Liver (tissue), 9 donors: Measurements from ENCODE around the gene FOSL2. TPM values are rescaled to one million over a fixed set of nuclear protein-coding genes. Genes with fewer than 3 reads are reported as not detected.

Experiments used
- DNase-seq: peaks from one replicate; pipeline ENCODE4 v3.0.0-alpha.2; 2017; ENCODE audit warnings: low spot score
- H3K27ac ChIP-seq, 2 donors: one replicate each; pipeline ENCODE4 v1.7.0; 2013; ENCODE audit warnings: inconsistent platforms in 2 of 2, low read length in 2 of 2, control low read depth in 1 of 2, low read depth in 1 of 2, mild to moderate bottlenecking in 1 of 2
- H3K27me3 ChIP-seq, 4 donors: one replicate each; pipeline versions ENCODE4 v1.6.1 to v1.7.0; 2013; ENCODE audit warnings: low read length in 3 of 4, inconsistent platforms in 1 of 4, mild to moderate bottlenecking in 1 of 4, moderate library complexity in 1 of 4; ENCODE audit not compliant: control insufficient read depth in 4 of 4, insufficient read depth in 4 of 4
- H3K36me3 ChIP-seq, 4 donors: one replicate each; pipeline versions ENCODE4 v1.6.1 to v1.7.0; 2013; ENCODE audit warnings: low read length in 3 of 4, mild to moderate bottlenecking in 3 of 4, low read depth in 1 of 4, moderate library complexity in 1 of 4; ENCODE audit not compliant: control insufficient read depth in 4 of 4, insufficient read depth in 3 of 4
- H3K4me1 ChIP-seq, 4 donors: one replicate each; pipeline versions ENCODE4 v1.6.1 to v1.7.0; 2013; ENCODE audit warnings: low read length in 3 of 4, mild to moderate bottlenecking in 3 of 4, moderate library complexity in 1 of 4; ENCODE audit not compliant: control insufficient read depth in 4 of 4, insufficient read depth in 4 of 4
- H3K4me3 ChIP-seq, 3 donors: one replicate each; pipeline versions ENCODE4 v1.6.1 to v1.7.0; 2013; ENCODE audit warnings: low read length in 3 of 3, control low read depth in 1 of 3, low read depth in 1 of 3, mild to moderate bottlenecking in 1 of 3
- H3K9ac ChIP-seq, 2 donors: one replicate each; pipeline ENCODE4 v1.7.0; 2013; ENCODE audit warnings: low read length in 2 of 2, mild to moderate bottlenecking in 2 of 2, moderate library complexity in 2 of 2, control low read depth in 1 of 2, low read depth in 1 of 2
- H3K9me3 ChIP-seq, 4 donors: one replicate each; pipeline versions ENCODE4 v1.6.1 to v1.7.0; 2013; ENCODE audit warnings: low read length in 3 of 4; ENCODE audit not compliant: control insufficient read depth in 4 of 4
- EGR1 ChIP-seq, 2 donors: IDR thresholded peaks; 2 replicates each; pipeline ENCODE4 v1.6.1; 2016 to 2018; ENCODE audit warnings: antibody characterized with exemption in 2 of 2, low read depth in 2 of 2
- FOXA1 ChIP-seq: IDR thresholded peaks from 2 replicates; pipeline ENCODE4 v1.6.1; 2016; ENCODE audit warnings: antibody characterized with exemption
- FOXA2 ChIP-seq: IDR thresholded peaks from 2 replicates; pipeline ENCODE4 v1.6.1; 2016; ENCODE audit warnings: antibody characterized with exemption
- GABPA ChIP-seq, 2 donors: IDR thresholded peaks in 1 of 2; conservative IDR thresholded peaks in 1 of 2; 2 replicates each; pipeline ENCODE4 v1.6.1; 2016; ENCODE audit warnings: antibody characterized with exemption in 2 of 2, mild to moderate bottlenecking in 1 of 2, moderate library complexity in 1 of 2
- HNF4A ChIP-seq, 2 donors: conservative IDR thresholded peaks; 2 replicates each; pipeline ENCODE4 v1.6.1; 2016; ENCODE audit warnings: antibody characterized with exemption in 2 of 2, mild to moderate bottlenecking in 2 of 2
- HNF4G ChIP-seq: IDR thresholded peaks from 2 replicates; pipeline ENCODE4 v1.6.1; 2016; ENCODE audit warnings: antibody characterized with exemption
- JUND ChIP-seq, 2 donors: IDR thresholded peaks; 2 replicates each; pipeline ENCODE4 v1.6.1; 2016; ENCODE audit warnings: antibody characterized with exemption in 2 of 2
- MAX ChIP-seq: IDR thresholded peaks from 2 replicates; pipeline ENCODE4 v1.6.1; 2016; ENCODE audit warnings: antibody characterized with exemption
- NR2F2 ChIP-seq: IDR thresholded peaks from 2 replicates; pipeline ENCODE4 v1.6.1; 2016; ENCODE audit warnings: antibody characterized with exemption
- RAD21 ChIP-seq, 2 donors: IDR thresholded peaks; 2 replicates each; pipeline ENCODE4 v1.6.1; 2016; ENCODE audit warnings: antibody characterized with exemption in 2 of 2, mild to moderate bottlenecking in 2 of 2
- REST ChIP-seq: IDR thresholded peaks from 2 replicates; pipeline ENCODE4 v1.6.1; 2016; ENCODE audit warnings: antibody characterized with exemption, mild to moderate bottlenecking
- TAF1 ChIP-seq: conservative IDR thresholded peaks from 2 replicates; pipeline ENCODE4 v1.6.1; 2016; ENCODE audit warnings: antibody characterized with exemption, mild to moderate bottlenecking
- WGBS: extraction: QIAGEN DNeasy Blood & Tissue Kit; methylation state at CpG from one replicate; pipeline ENCODE4 v1.1.7; 2013; 5-methylcytosine and 5-hydroxymethylcytosine counted together
- polyA plus RNA-seq, 2 donors: library from polyadenylated mRNA; stranded (reverse) in 1 of 2; unstranded in 1 of 2; fragments of 200-250 nt in 1 of 2; fragments of >200 nt in 1 of 2; fragmentation: Nextera tagmentation in 1 of 2; extraction: Ambion mirVana in 1 of 2; gene quantifications; one replicate each; pipeline versions ENCODE4 v1.2.1 to v1.2.3, GENCODE V29; 2013 to 2015
- total RNA-seq, 2 donors: library from RNA; depleted of rRNA; stranded (reverse); fragments of >200 nt; gene quantifications; one replicate each; pipeline ENCODE4 v1.2.3, GENCODE V29; 2014
- TF ChIP-seq, protein P1 (sequence below): IDR thresholded peaks from 2 replicates; pipeline ENCODE4 v1.6.1; 2016; ENCODE audit warnings: antibody characterized with exemption
- donor health status: healthy.
- donor health status: healthy.
- donor health status: healthy.
- donor health status: healthy.
- donor health status: healthy.

FOSL2 gene
- total and polyA plus RNA-seq, 4 donors = 1.9 to 10.7 (median 2.6) TPM

GRCh38 chr2:28448793-28449100, 56.1 kb downstream of the FOSL2 start (continued):
- no peak for TF ChIP-seq REST
- no peak for TF ChIP-seq GABPA (IDR thresholded peaks at IDR 0.05 in 1 of 2, conservative IDR thresholded peaks at IDR 0.05 in 1 of 2)
- TF ChIP-seq FOXA2 = no peak
- TF ChIP-seq MAX = no peak

GRCh38 chr2:28449126-28449487, 56.4 kb downstream of the FOSL2 start:
- no peaks in the 10 kb centered on the region for H3K36me3 ChIP-seq
- no peak overlapping the region for H3K27ac ChIP-seq
- DNase-seq = no peak
- 93% methylated on average over 6 of the region's 6 CpGs for WGBS
- no peaks in the 10 kb centered on the region for H3K4me1 ChIP-seq
- TF ChIP-seq HNF4A (conservative IDR thresholded peaks at IDR 0.05) = no peak
- TF ChIP-seq TAF1 = no peak
- TF ChIP-seq EGR1 (IDR thresholded peaks at IDR 0.05; ENCODE audit: low read depth in 2 of 2) = no peak
- no peak for TF ChIP-seq FOXA2
- no peak for TF ChIP-seq JUND (IDR thresholded peaks at IDR 0.05)
- TF ChIP-seq HNF4G = no peak
- TF ChIP-seq NR2F2 = no peak
- no peak for TF ChIP-seq FOXA1
- TF ChIP-seq, protein P1, sequence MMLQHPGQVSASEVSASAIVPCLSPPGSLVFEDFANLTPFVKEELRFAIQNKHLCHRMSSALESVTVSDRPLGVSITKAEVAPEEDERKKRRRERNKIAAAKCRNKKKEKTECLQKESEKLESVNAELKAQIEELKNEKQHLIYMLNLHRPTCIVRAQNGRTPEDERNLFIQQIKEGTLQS = no peak
- TF ChIP-seq REST = no peak
- TF ChIP-seq RAD21 (IDR thresholded peaks at IDR 0.05) = no peak
- no peak for TF ChIP-seq GABPA (IDR thresholded peaks at IDR 0.05 in 1 of 2, conservative IDR thresholded peaks at IDR 0.05 in 1 of 2)
- H3K9me3 ChIP-seq = no peaks in the 10 kb centered on the region
- H3K9ac ChIP-seq = no peak overlapping the region
- no peaks in the 10 kb centered on the region for H3K27me3 ChIP-seq
- H3K4me3 ChIP-seq = no peak overlapping the region
